ENCODE measurements around the gene CYP46A1.

Gene CYP46A1

GRCh38 chr14:99668307-99669295 is 15.5 kb upstream of the CYP46A1 start:
- Histone ChIP-seq H3K9ac (ENCODE audit: low read length) (no peak overlapping the region), H3K27ac (ENCODE audit: low read length) (no peak overlapping the region), H3K4me3 (ENCODE audit: low read length) (no peak overlapping the region), H3K27me3 (ENCODE audit: control insufficient read depth, insufficient read depth, low read length) (no peaks in the 10 kb centered on the region), H3K9me3 (ENCODE audit: control insufficient read depth, low read depth, low read length) (no peaks in the 10 kb centered on the region), H3K4me1 (ENCODE audit: control insufficient read depth, low read depth, low read length) (peaks cover 48% of the 10 kb centered on the region), H3K36me3 (ENCODE audit: control insufficient read depth, low read depth, low read length) (no peaks in the 10 kb centered on the region)

DNA sequence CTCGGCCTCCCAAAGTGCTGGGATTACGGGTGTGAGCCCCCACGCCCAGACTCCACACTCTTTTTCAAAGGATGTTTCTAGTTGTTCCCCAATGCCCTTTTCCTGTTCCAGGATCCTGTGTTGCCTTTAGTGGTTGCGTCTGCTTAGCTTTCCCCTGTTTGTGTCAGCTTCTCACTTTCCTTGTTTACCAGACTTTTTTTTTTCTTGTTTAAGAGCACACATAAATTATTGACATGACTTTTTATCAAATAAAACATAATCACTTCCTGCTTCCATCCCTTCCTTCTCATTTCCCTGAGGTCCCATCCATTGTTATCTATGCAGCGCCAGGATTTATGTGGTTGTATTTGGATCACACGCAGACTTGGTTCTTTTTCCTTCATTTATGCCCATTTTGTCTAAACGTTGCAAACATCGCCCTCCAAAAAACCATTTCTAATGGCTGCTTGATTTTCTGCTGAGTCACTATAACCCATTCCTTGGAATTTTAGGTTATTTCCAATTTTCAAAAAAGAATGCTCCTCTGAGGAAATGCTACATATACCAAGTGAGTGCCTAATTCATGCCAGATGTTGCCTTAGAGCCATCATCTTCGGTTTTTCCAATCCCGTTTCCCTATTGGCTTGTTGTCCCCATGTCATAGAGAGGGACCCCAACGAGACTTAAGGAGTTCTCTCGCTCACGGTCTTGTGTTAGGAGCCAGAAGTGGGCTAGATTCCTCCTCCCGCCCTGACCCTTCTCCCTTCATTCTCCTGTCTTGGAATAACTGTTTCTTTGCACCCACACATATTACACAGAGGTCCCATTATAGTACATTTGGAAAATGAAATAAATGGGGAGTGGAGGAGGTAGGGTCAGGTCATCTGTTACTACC is 13.5 kb upstream of the CYP46A1 start:
- no peaks in the 10 kb centered on the region for H3K36me3 ChIP-seq (ENCODE audit: control insufficient read depth, low read depth, low read length)
- H3K27ac ChIP-seq (ENCODE audit: low read length), result no peak overlapping the region
- no peaks in the 10 kb centered on the region for H3K9me3 ChIP-seq (ENCODE audit: control insufficient read depth, low read depth, low read length)
- H3K4me1 ChIP-seq (ENCODE audit: control insufficient read depth, low read depth, low read length), result peaks cover 38% of the 10 kb centered on the region
- H3K27me3 ChIP-seq (ENCODE audit: control insufficient read depth, insufficient read depth, low read length), result no peaks in the 10 kb centered on the region
- no peak overlapping the region for H3K9ac ChIP-seq (ENCODE audit: low read length)
- H3K4me3 ChIP-seq (ENCODE audit: low read length), result no peak overlapping the region

DNA sequence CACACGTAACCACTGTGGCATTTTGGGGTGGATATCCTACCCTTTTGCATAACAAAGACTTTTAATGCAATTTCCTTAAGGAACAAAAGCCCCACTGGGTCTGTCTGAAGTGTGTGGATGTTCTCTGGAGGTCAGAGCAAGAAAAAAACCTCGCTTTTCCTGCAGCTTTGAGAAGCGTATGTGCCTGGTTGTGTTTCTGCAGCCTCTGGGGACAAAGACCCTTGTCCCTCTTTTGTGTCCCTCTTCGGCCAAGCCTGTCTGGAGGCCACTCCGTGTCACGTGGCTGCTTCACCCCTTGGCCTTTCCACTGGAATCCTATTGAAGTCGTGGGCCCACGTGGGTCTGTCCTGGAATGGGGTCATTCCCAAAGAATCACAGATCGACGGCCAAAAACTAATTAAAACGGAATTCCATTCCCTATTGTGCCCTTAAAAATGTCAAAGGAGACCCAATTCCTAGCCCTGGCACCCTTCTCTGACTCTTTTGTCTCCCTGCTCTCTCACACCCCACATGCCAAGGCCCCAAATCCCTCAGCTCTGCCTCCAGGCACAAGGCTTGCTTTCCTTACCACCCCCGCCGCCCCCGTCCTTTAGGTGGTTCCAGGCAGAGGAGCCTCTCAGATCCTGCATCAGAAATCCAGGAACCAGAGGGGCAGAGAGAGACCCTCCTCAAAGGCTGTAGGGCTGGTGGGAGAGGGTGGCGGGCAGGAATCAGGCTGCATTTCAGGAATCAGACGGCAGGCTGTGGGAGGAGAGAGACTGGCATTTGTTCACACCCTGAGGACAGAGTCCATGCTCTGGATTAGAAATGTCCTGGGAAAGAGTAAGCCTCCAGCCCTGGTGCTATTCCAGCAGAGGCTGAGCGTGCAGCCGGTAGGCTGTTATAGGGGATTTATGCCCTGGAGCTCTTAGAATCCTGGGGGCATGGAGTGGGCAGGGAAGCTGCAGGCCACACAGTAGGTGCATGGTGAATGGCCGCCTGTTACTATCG is 12.6 kb upstream of the CYP46A1 start:
- Histone ChIP-seq H3K27ac (ENCODE audit: low read length) (no peak overlapping the region), H3K27me3 (ENCODE audit: control insufficient read depth, insufficient read depth, low read length) (no peaks in the 10 kb centered on the region), H3K9ac (ENCODE audit: low read length) (peak overlapping the region; percentile 30), H3K4me3 (ENCODE audit: low read length) (no peak overlapping the region), H3K9me3 (ENCODE audit: control insufficient read depth, low read depth, low read length) (no peaks in the 10 kb centered on the region), H3K36me3 (ENCODE audit: control insufficient read depth, low read depth, low read length) (no peaks in the 10 kb centered on the region), H3K4me1 (ENCODE audit: control insufficient read depth, low read depth, low read length) (peaks cover 34% of the 10 kb centered on the region)

GRCh38 chr14:99672506-99673304 is 11.4 kb upstream of the CYP46A1 start:
- Histone ChIP-seq H3K4me1 (ENCODE audit: control insufficient read depth, low read depth, low read length) (peaks cover 28% of the 10 kb centered on the region), H3K36me3 (ENCODE audit: control insufficient read depth, low read depth, low read length) (no peaks in the 10 kb centered on the region), H3K4me3 (ENCODE audit: low read length) (no peak overlapping the region), H3K9ac (ENCODE audit: low read length) (no peak overlapping the region), H3K27me3 (ENCODE audit: control insufficient read depth, insufficient read depth, low read length) (no peaks in the 10 kb centered on the region), H3K9me3 (ENCODE audit: control insufficient read depth, low read depth, low read length) (no peaks in the 10 kb centered on the region), H3K27ac (ENCODE audit: low read length) (no peak overlapping the region)

- no peaks in the 10 kb centered on the region for H3K36me3 ChIP-seq (ENCODE audit: control insufficient read depth, low read depth, low read length)
- no peaks in the 10 kb centered on the region for H3K27me3 ChIP-seq (ENCODE audit: control insufficient read depth, insufficient read depth, low read length)
- peaks cover 28% of the 10 kb centered on the region for H3K4me1 ChIP-seq (ENCODE audit: control insufficient read depth, low read depth, low read length)
- H3K27ac ChIP-seq (ENCODE audit: low read length), result no peak overlapping the region
- peaks cover 6% of the 10 kb centered on the region for H3K9me3 ChIP-seq (ENCODE audit: control insufficient read depth, low read depth, low read length)
- no peak overlapping the region for H3K9ac ChIP-seq (ENCODE audit: low read length)
- H3K4me3 ChIP-seq (ENCODE audit: low read length), result no peak overlapping the region
Measured at GRCh38 chr14:99673305-99674063, 10.6 kb upstream of the CYP46A1 start.

DNA sequence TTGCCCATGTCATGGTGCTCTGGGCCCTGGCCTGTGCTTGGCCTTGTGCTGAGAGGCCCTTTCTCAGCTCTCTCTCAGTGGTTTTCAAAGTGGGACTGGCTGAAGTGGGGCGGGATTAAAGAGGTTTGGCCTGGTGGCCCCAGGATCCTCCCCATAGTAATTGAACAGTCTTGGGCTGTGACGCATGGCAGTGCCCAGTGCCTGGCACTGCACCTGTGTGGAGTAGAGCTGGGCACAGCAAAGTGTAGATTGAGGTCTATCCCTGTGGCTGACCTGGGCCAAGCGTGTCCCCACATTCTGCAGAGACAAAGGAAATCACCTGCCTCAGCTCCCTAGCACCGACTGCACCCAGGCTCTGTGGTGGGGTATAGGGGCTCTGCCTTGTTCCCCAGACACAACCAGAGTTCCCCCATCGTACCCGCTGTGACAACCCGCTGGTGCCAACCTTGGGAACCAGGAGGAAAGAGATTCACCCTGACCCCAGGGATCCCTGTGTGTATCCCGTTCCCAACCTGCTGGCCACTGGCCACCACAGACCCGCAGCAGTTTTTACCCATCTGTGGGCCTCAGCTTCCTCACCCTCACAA is 9.9 kb upstream of the CYP46A1 start:
- no peaks in the 10 kb centered on the region for H3K27me3 ChIP-seq (ENCODE audit: control insufficient read depth, insufficient read depth, low read length)
- H3K4me3 ChIP-seq (ENCODE audit: low read length), result no peak overlapping the region
- no peak overlapping the region for H3K27ac ChIP-seq (ENCODE audit: low read length)
- H3K9me3 ChIP-seq (ENCODE audit: control insufficient read depth, low read depth, low read length), result peaks cover 11% of the 10 kb centered on the region
- no peak overlapping the region for H3K9ac ChIP-seq (ENCODE audit: low read length)
- no peaks in the 10 kb centered on the region for H3K36me3 ChIP-seq (ENCODE audit: control insufficient read depth, low read depth, low read length)
- H3K4me1 ChIP-seq (ENCODE audit: control insufficient read depth, low read depth, low read length), result peaks cover 28% of the 10 kb centered on the region

GRCh38 chr14:99674776-99675381 is 9.2 kb upstream of the CYP46A1 start:
- H3K4me3 ChIP-seq (ENCODE audit: low read length), result no peak overlapping the region

GRCh38 chr14:99675382-99675835 is 8.7 kb upstream of the CYP46A1 start:
- Histone ChIP-seq H3K36me3 (ENCODE audit: control insufficient read depth, low read depth, low read length) (no peaks in the 10 kb centered on the region), H3K4me1 (ENCODE audit: control insufficient read depth, low read depth, low read length) (peaks cover 28% of the 10 kb centered on the region), H3K27ac (ENCODE audit: low read length) (no peak overlapping the region), H3K9me3 (ENCODE audit: control insufficient read depth, low read depth, low read length) (peaks cover 11% of the 10 kb centered on the region), H3K9ac (ENCODE audit: low read length) (no peak overlapping the region), H3K4me3 (ENCODE audit: low read length) (no peak overlapping the region), H3K27me3 (ENCODE audit: control insufficient read depth, insufficient read depth, low read length) (no peaks in the 10 kb centered on the region)

More at GRCh38 chr14:99674776-99675381, 9.2 kb upstream of the CYP46A1 start:
- peaks cover 28% of the 10 kb centered on the region for H3K4me1 ChIP-seq (ENCODE audit: control insufficient read depth, low read depth, low read length)
- H3K9me3 ChIP-seq (ENCODE audit: control insufficient read depth, low read depth, low read length), result peaks cover 11% of the 10 kb centered on the region
- no peak overlapping the region for H3K9ac ChIP-seq (ENCODE audit: low read length)
- H3K36me3 ChIP-seq (ENCODE audit: control insufficient read depth, low read depth, low read length), result no peaks in the 10 kb centered on the region
- no peak overlapping the region for H3K27ac ChIP-seq (ENCODE audit: low read length)
- no peaks in the 10 kb centered on the region for H3K27me3 ChIP-seq (ENCODE audit: control insufficient read depth, insufficient read depth, low read length)

GRCh38 chr14:99675951-99676350 is 8.1 kb upstream of the CYP46A1 start:
- Histone ChIP-seq H3K4me1 (ENCODE audit: control insufficient read depth, low read depth, low read length) (peaks cover 22% of the 10 kb centered on the region), H3K27me3 (ENCODE audit: control insufficient read depth, insufficient read depth, low read length) (no peaks in the 10 kb centered on the region), H3K9me3 (ENCODE audit: control insufficient read depth, low read depth, low read length) (peaks cover 11% of the 10 kb centered on the region), H3K9ac (ENCODE audit: low read length) (no peak overlapping the region), H3K36me3 (ENCODE audit: control insufficient read depth, low read depth, low read length) (no peaks in the 10 kb centered on the region), H3K4me3 (ENCODE audit: low read length) (no peak overlapping the region), H3K27ac (ENCODE audit: low read length) (no peak overlapping the region)
